Keratinocyte (primary cell): ENCODE measurements around the gene DRGX.

Source experiments
- CTCF ChIP-seq, 3 experiments: IDR thresholded peaks in 1 of 3; conservative IDR thresholded peaks in 1 of 3; optimal IDR thresholded peaks in 1 of 3; 2 replicates in 2 of 3; 3 replicates in 1 of 3; pipeline versions ENCODE3 to v1.5.1; 2011; ENCODE audit warnings: low read length in 3 of 3, mild to moderate bottlenecking in 3 of 3, moderate library complexity in 2 of 3, control low read depth in 1 of 3, inconsistent platforms in 1 of 3; ENCODE audit not compliant: insufficient read depth in 2 of 3; ENCODE audit errors: extremely low read depth in 1 of 3
- EZH2 ChIP-seq: IDR thresholded peaks from one replicate; pipeline ENCODE4 v1.6.1; 2012; ENCODE audit warnings: inconsistent platforms, mild to moderate bottlenecking, low read length, moderate library complexity

- TF ChIP-seq CTCF (optimal IDR thresholded peaks at IDR 0.05 in 1 of 3, IDR thresholded peaks at IDR 0.05 in 1 of 3, conservative IDR thresholded peaks at IDR 0.05 in 1 of 3; ENCODE audit: extremely low read depth in 1 of 3, insufficient read depth in 2 of 3, low read length in 3 of 3) (no peak), EZH2 (no peak)
These were observed 31.1 kb downstream of the DRGX start for GRCh38 chr10:49364747-49365146.
